ENCODE data around the gene ST7.

GRCh38 chr7:117250801-117251200, 297.5 kb downstream of the ST7 start:
- TF ChIP-seq CTCF (IDR thresholded peaks at IDR 0.05), result no peak
- no peak for TF ChIP-seq POLR2AphosphoS5 (IDR thresholded peaks at IDR 0.05)
- no peak for TF ChIP-seq POLR2A (IDR thresholded peaks at IDR 0.05)
- TF ChIP-seq EP300 (IDR thresholded peaks at IDR 0.05), result no peak
